ENCODE measurements around the gene LRRC37A3.
"Not testable (repeated sequence)": the region's sequence is repeated elsewhere in the genome, so short reads cannot be mapped to it uniquely, and the experiment has no call there.

The LRRC37A3 gene

DNA sequence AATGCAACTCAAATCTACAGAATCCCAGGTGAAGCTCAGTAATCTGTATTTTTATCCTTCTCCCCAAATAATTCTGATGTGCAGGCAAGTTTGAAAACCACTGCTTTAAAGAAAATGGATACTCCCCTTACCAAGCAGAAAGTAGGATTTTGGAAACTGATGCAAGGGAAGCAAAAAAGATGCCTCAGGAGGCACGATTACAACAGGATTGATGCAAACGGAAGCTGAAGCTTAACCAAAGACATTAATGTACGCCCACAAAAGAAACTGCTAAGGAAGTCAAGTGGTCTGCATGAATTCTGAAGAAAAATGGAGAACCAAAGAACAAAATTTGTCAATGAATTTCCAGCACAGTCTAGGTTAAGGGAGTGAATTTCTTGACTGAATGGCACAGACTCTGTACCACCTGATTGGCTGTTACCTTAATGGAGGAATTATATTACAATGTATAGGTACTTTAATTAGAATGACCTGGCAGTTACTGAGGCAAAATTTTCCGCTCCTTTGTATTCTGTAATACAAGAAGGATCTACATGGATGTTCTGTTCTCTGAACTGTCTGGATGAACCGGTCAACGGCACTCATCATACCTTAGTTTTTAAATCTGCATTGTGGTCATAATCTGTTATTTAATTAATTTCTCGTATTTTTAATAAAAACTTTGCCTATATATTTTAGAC is 9.6 kb downstream of the LRRC37A3 start:
- not testable (repeated sequence) for DNase-seq, H3K9me3 Mint-ChIP-seq, H3K27me3 Mint-ChIP-seq, H3K4me1 Mint-ChIP-seq, ATAC-seq
- peak overlapping the region in 1 of 2 donors; percentile 92 for H3K27ac Mint-ChIP-seq
- H3K4me3 Mint-ChIP-seq = peak overlapping the region in 1 of 2 donors; percentile 41

DNA sequence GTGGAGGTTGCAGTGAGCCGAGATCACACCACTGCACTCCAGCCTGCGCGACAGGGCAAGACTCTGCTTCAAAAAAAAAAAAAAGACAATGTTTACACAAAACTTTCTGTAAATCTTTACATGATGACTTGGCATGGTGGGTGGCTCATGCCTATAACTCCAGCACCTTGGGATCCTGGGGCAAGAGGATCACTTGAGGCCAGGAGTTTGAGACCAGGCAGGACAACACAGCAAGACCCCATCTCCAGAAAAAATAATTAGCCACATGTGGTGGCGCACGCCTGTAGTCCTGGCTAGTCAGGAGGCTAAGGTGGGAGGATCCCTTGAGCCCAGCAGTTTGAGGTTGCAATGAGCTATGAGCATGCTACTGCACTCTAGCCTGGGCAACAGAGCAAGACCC is 15.2 kb downstream of the LRRC37A3 start:
- H3K4me3 Mint-ChIP-seq, DNase-seq, H3K4me1 Mint-ChIP-seq, H3K9me3 Mint-ChIP-seq, H3K27me3 Mint-ChIP-seq, H3K27ac Mint-ChIP-seq, ATAC-seq: not testable (repeated sequence)

DNA sequence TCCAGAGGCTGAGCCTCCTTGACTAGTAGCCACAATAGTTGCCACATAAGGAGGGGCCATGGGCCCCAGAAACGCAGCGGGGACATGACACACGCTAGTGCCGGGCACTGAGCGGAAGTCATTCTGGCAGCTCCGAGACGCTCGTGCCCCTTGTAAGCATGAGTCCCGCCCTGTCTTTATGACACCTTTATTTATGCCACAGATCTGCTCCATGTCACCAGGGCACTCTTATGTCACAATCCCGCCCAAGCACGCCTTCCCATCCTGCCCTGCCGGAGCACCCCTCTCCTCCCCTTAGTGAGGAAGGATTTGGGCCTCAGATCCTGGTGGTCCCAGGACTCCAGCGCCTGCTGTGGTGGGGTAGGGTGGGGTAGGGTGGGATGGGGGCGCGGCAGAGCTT is 22.1 kb downstream of the LRRC37A3 start:
- not testable (repeated sequence) for H3K4me1 Mint-ChIP-seq, DNase-seq, H3K9me3 Mint-ChIP-seq, H3K27ac Mint-ChIP-seq, ATAC-seq, H3K27me3 Mint-ChIP-seq, H3K4me3 Mint-ChIP-seq

DNA sequence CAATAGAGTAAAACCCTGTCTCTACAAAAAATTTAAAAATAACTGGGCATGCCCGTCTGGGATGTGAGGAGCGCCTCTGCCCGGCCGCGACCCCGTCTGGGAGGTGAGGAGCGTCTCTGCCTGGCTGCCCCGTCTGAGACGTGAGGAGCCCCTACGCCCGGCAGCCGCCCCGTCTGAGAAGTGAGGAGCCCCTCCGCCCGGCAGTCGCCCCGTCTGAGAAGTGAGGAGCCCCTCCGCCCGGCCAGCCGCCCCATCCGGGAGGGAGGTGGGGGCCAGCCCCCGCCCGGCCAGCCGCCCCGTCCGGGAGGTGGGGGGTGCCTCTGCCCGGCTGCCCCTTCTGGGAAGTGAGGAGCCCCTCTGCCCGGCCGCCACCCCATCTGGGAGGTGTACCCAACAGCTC is 45.1 kb downstream of the LRRC37A3 start:
- H3K27ac Mint-ChIP-seq, H3K4me3 Mint-ChIP-seq, H3K27me3 Mint-ChIP-seq, ATAC-seq, H3K4me1 Mint-ChIP-seq, DNase-seq, H3K9me3 Mint-ChIP-seq: not testable (repeated sequence)

DNA sequence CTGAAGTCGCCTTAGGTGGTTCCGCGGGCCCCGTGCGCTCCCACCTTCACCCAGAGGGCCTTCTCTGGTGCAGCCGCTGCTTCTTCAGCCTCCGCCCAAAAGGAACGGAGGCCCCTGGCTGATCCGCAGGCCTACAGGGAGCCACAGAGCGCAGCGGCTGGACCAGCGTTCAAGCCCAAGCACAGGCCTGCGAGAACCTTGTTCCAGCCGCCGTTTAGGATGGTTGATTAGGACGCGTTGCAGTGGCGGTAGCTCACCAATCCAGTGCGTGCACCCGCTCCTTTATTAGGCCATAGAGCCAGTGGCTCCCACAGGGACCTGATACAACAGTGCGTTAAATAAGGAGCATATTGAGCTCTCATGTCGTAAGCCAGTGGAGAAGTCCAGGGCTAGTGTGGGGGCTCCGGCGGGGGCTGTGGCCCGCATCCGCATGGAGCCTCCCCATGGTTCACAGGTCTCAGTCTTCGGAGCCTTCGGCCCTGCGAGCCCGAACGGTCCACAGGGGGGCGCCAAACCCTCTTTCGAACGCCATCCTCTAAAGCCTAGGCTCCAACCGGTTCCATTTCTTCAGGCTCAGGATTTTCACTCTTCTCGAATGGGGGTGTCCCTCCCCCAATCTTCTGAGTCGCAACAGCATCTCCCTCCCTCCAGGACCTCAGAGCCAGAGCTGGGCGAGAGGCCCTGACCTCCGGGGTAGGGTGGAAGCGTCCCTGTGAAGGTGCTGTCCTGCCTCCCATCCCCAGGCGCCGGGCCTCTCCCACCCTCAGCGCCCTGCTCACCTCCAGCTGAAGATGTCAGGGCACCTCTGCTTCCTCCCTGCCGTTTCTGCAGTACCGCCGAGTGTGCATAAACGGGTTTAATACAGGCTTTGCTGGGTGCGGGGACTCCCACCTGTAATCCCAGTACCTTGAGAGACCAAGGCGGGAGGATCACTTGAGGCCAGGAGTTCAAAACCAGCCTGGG is 71.5 kb downstream of the LRRC37A3 start:
- not testable (repeated sequence) for H3K4me1 Mint-ChIP-seq, H3K27me3 Mint-ChIP-seq, H3K27ac Mint-ChIP-seq, H3K4me3 Mint-ChIP-seq, H3K9me3 Mint-ChIP-seq
- ATAC-seq = peak; percentile 90
- peak; percentile 72 to 76 for DNase-seq

DNA sequence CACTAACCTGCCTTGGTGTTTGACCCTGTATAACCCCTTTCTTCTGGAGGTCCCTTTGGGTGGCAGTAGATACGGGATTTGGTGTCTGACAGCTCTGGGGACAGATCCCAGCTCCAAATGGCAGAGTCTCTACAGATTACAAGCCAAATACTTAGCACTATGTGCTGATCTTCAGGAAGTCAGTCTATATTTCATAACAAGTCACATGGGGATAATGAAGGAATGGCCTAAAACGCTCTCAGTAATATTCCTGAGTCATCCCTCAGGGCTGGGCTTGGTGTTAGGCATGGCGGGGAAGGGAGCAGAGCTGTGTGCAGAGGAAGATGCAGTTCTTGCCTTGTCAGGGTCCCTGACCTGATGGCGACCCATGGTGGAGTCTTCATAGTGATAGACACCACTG is 72.4 kb downstream of the LRRC37A3 start:
- not testable (repeated sequence) for DNase-seq, H3K4me1 Mint-ChIP-seq, H3K27ac Mint-ChIP-seq, H3K27me3 Mint-ChIP-seq, H3K4me3 Mint-ChIP-seq, ATAC-seq, H3K9me3 Mint-ChIP-seq

DNA sequence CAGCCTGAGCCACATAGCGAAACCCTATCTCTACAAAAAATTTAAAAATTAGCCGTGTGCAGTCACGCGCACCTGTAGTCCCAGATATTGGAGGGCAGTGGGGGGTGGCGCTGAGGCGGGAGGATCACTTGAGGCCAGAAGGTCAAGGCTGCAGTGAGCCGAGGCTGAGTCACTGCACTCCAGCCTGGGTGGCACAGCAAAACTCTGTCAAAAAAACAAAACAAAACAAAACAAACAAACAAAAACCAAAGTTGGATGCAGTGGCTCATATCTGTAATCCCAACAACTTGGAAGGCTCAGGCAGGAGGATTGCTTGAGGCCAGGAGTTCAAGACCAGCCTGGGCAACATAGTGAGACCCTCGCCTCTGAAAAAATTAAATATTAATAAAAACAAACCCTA is 75.4 kb downstream of the LRRC37A3 start:
- not testable (repeated sequence) for H3K9me3 Mint-ChIP-seq, ATAC-seq, DNase-seq, H3K4me3 Mint-ChIP-seq, H3K4me1 Mint-ChIP-seq, H3K27me3 Mint-ChIP-seq
- peak overlapping the region in 1 of 2 donors; percentile 30 for H3K27ac Mint-ChIP-seq

DNA sequence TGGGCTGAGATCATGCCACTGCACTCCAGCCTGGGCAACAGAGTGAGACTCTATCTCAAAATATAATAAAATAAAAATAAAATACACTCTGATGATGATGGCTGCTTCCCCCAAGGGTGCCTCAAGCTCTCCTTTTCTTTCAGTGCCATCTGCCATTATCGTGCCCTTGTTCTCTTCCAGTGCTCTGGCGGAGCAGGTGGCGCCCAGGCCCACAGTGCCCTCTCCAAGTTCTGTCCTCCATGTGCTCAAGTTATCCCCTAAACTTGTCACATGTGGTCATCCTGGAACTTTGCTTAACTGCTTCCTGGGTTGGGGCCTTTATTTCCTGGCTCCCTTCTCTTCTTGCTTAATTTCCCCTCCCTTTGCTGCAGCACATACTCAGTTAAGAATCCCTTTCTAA is 76.4 kb downstream of the LRRC37A3 start:
- not testable (repeated sequence) for ATAC-seq, H3K4me3 Mint-ChIP-seq, DNase-seq, H3K9me3 Mint-ChIP-seq, H3K27me3 Mint-ChIP-seq, H3K4me1 Mint-ChIP-seq, H3K27ac Mint-ChIP-seq

DNA sequence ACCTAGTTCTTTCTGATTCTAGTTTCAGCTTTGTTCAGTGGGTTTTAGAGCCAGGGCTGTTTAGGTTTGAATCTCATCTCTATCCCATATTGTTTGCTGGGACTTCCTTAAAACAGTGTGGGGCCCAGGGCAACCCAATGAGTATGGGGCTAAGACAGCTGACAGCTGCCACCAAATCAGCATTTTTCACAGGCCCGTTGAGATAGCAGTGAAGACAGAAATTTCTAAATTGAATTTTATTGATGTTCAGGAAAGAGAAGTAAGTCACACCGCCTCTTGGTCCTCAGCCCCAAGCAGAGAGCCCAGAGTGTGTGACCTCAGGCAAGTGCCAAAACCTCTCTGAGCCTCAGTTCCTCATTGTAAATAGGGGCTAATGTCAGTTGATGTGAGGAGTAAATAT is 78.3 kb downstream of the LRRC37A3 start:
- DNase-seq, H3K27ac Mint-ChIP-seq, H3K9me3 Mint-ChIP-seq, H3K27me3 Mint-ChIP-seq, H3K4me3 Mint-ChIP-seq, ATAC-seq, H3K4me1 Mint-ChIP-seq: not testable (repeated sequence)

DNA sequence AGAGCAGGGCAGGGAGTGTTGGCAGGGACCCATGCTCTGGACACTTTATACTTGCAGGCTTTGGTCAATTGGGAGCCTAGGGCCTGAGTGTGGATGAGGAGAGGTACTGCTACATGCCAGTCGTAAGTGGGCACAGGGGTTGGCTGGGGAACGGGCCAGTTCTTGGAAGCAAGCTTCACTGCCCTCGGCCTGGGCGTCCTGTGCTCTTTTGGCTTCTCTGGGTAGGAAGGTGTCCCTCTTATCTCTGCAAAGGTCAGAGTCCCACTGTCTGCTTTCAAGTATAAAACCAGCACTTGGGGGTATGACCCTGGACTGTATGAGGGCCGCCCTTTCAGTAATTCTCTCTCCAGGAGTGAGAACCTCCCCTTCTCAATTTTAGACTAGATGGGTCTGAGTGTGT is 80.8 kb downstream of the LRRC37A3 start:
- H3K27me3 Mint-ChIP-seq, H3K4me3 Mint-ChIP-seq, H3K27ac Mint-ChIP-seq: not testable (repeated sequence)

DNA sequence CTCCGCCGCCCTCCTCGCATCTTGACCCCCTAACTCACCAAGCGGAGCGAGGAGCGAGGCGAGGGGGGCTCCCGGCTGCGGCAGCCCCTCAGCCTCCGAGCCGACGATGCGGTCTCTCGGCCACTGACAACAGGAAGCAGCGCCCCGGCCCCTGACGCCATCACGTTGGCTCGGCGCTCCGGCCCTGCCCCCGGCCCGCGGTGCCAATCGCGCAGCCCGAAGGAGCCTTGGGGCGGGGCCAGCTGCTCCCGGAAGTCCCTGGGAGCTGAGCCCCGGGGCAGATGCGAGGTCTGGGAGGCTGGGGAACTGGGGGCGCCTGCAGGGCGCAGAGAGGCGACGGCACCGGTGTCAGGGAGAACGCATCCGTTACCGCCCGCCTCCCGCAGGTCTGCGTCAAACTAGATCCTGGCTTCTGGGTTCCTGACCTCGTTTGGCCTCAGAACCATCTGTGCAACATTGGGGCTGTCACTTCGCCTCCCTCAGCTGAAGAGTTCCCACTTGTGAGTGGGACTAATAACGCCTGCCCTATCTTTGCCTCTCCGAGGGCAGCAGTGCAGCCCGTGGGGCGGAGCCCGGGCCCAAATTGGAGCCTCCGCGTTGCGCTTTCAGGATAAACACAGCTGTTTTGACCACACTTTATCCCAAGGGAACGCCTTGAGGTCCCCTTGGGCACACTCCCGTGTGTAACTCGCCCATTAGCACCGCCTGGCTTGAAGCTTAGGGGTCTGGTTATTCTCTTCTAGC is 82.1 kb downstream of the LRRC37A3 start:
- DNase-seq = peak; percentile 88 to 90
- not testable (repeated sequence) for H3K9me3 Mint-ChIP-seq, H3K27me3 Mint-ChIP-seq
- peak; percentile 98 for ATAC-seq
- Mint-ChIP-seq H3K4me3 (peak overlapping the region; percentile 97 to 100), H3K27ac (peak overlapping the region; percentile 88 to 98), H3K4me1 (peaks cover 25% of the 10 kb centered on the region)

More for the DNA sequence above, 80.8 kb downstream of the LRRC37A3 start:
- H3K9me3 Mint-ChIP-seq, ATAC-seq, DNase-seq: not testable (repeated sequence)
- H3K4me1 Mint-ChIP-seq = peaks cover 25% of the 10 kb centered on the region

DNA sequence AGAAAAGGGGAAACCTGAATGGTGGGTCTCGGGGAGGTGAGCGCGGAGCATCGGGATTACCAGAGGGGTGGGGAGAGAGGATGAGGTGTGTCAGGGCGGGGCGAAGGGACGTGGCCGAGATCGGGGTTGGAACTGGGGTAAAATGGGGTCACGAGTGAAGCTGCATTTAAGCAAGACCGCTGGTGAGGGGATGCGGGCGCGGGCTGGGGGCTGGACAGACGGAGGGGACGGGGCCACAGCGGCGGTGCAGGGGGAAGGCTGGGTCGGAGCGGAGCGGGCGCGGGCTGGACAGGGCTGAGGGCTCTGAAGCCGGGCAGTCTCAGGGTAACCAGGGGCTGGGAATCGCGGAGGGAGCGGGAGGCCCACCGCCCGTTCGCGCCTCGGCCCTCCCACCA is 82.7 kb downstream of the LRRC37A3 start:
- H3K27me3 Mint-ChIP-seq, H3K9me3 Mint-ChIP-seq: not testable (repeated sequence)
- Mint-ChIP-seq H3K4me3 (peak overlapping the region; percentile 97 to 100), H3K27ac (peak overlapping the region; percentile 85 to 98), H3K4me1 (peaks cover 25% of the 10 kb centered on the region)
- ATAC-seq = peak; percentile 39
- DNase-seq = peak in 1 of 2 donors; percentile 38

DNA sequence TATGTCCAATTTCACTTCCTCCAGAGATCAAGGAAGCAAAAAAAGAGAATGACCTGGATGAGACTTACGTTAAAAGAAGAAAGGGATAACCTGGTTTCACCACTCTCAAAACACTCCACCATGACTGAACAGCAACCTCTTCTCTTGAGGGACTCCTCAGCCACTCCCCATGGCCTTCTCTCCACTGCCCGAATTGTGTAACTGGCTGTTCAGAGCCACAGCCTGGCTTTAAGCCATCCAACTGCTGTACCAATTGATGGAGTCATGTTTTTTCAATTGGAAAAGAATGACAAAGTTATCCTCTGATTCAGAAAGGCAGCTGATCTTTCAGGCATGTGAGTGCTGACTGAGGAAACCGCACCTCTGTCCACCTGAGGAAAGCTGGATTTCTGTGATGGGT is 85.2 kb downstream of the LRRC37A3 start:
- not testable (repeated sequence) for H3K4me3 Mint-ChIP-seq, H3K27me3 Mint-ChIP-seq, ATAC-seq, H3K27ac Mint-ChIP-seq, H3K9me3 Mint-ChIP-seq, DNase-seq
- peaks cover 36% of the 10 kb centered on the region for H3K4me1 Mint-ChIP-seq

DNA sequence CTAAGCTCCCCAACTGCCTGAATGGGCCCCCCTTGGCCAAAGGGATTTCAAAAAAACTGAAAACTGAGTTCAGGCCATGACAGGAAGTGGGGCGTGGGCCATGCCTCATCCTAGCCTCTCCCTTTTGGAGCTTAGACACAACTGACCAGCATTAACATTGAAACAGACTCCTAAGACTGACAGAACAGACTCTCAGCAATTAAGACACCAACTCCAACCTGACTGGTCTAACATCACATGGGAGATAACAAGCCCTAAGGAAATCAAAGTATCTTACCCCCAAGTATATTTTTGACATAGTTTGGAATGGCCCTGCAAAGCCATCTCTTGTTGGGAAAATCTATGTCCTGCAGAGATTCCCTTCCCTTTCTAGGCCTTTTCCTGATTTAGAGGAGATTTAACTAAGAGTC is 88.6 kb downstream of the LRRC37A3 start:
- Mint-ChIP-seq H3K27ac (peak overlapping the region in 1 of 2 donors; percentile 46), H3K4me1 (peaks cover 27% of the 10 kb centered on the region)
- H3K4me3 Mint-ChIP-seq, H3K9me3 Mint-ChIP-seq, DNase-seq, ATAC-seq, H3K27me3 Mint-ChIP-seq: not testable (repeated sequence)

DNA sequence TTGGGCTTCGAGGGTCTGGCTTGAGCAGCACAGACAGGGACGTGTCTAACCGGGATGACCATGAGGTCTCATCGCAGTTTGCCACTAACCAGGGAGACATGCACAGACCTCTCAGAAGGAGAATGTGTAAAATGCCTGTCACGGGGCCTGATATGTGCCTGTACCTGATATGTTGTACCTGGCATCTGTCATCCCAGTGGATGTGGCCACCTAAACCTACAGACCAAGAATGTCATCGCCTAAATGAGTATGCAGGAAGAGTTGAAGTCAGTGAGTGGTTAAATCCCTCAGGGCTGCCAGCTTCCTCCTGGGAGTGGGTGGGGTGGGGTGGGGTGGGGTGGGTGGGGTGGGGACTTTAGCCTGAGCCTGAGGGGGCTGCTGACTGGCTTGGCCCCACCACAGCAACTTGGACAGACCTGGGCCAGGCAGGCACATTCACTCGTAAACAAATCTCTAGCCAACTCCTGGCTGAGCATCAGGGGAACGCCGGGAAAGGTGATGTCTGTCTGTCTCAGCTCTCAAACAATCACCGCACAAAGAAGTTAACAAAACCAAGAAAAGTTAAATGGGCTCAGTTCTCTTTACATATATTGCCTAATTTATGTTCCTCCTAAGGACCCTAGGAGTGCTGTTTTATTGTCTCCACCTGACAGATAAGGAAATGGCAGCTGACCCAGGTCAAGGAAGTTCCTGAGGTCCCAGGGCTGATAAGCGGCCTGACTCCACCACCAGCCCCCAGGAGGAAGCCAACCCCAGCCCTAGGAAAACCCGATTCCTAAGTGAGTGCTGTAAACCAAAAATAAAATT is 89.3 kb downstream of the LRRC37A3 start:
- not testable (repeated sequence) for ATAC-seq, H3K27ac Mint-ChIP-seq, H3K4me3 Mint-ChIP-seq, H3K9me3 Mint-ChIP-seq, DNase-seq, H3K27me3 Mint-ChIP-seq
- peaks cover 21% of the 10 kb centered on the region for H3K4me1 Mint-ChIP-seq

Data from stimulated activated naive CD8-positive, alpha-beta T cell treated with anti-CD3 and anti-CD28 coated beads, Interleukin-15, amount 100 ng/mL, for 72 hours (primary cell).